GM21576 (cell line): Measurements from ENCODE around the gene AFF2.

Source experiments
- ATAC-seq: cut with Tn5 transposase; IDR thresholded peaks from one replicate; pipeline ENCODE4 v1.9.1; 2021; ENCODE audit warnings: mild to moderate bottlenecking, moderate library complexity; ENCODE audit not compliant: unreplicated experiment

Gene AFF2

GRCh38 chrX:148535639-148536038, 35.2 kb downstream of the AFF2 start:
- ATAC-seq = no peak

- no peak for ATAC-seq
Observed at GRCh38 chrX:148536961-148537360, 36.5 kb downstream of the AFF2 start.

GRCh38 chrX:148537556-148538182, 37.3 kb downstream of the AFF2 start:
- no peak for ATAC-seq

- no peak for ATAC-seq
Observed at GRCh38 chrX:148538582-148538981, 38.2 kb downstream of the AFF2 start.

- no peak for ATAC-seq
Observed at GRCh38 chrX:148540114-148540513, 39.7 kb downstream of the AFF2 start.

- no peak for ATAC-seq
Observed at GRCh38 chrX:148540671-148541583, 40.5 kb downstream of the AFF2 start.

GRCh38 chrX:148541584-148541940, 41.1 kb downstream of the AFF2 start:
- ATAC-seq = no peak

GRCh38 chrX:148542481-148543255, 42.3 kb downstream of the AFF2 start:
- no peak for ATAC-seq

- ATAC-seq = no peak
Observed at GRCh38 chrX:148552775-148553174, 52.4 kb downstream of the AFF2 start.

GRCh38 chrX:148555101-148555500, 54.7 kb downstream of the AFF2 start:
- ATAC-seq = no peak

- no peak for ATAC-seq
Observed at GRCh38 chrX:148555571-148556243, 55.3 kb downstream of the AFF2 start.

- no peak for ATAC-seq
Observed at GRCh38 chrX:148556498-148556897, 56.1 kb downstream of the AFF2 start.

- no peak for ATAC-seq
Observed at GRCh38 chrX:148562846-148563245, 62.4 kb downstream of the AFF2 start.

- no peak for ATAC-seq
Observed at GRCh38 chrX:148567229-148567628, 66.8 kb downstream of the AFF2 start.

- ATAC-seq = no peak
Observed at GRCh38 chrX:148567779-148568178, 67.4 kb downstream of the AFF2 start.

- no peak for ATAC-seq
Observed at GRCh38 chrX:148568763-148569162, 68.3 kb downstream of the AFF2 start.

- ATAC-seq = no peak
Observed at GRCh38 chrX:148572337-148572736, 71.9 kb downstream of the AFF2 start.

GRCh38 chrX:148573119-148573518, 72.7 kb downstream of the AFF2 start:
- ATAC-seq = no peak

GRCh38 chrX:148574237-148574973, 74.0 kb downstream of the AFF2 start:
- ATAC-seq = no peak

GRCh38 chrX:148576396-148576795, 76.0 kb downstream of the AFF2 start:
- no peak for ATAC-seq
